Measurements from ENCODE around the gene CTNNA3.

CTNNA3 gene

GRCh38 chr10:67095531-67095930 lies 600.5 kb downstream of the CTNNA3 start:
- no peak for DNase-seq

- no peak for DNase-seq
Measured at GRCh38 chr10:67088036-67088435, 608.0 kb downstream of the CTNNA3 start.

GRCh38 chr10:67087135-67087425 lies 608.9 kb downstream of the CTNNA3 start:
- no peak for DNase-seq

- no peak for DNase-seq
Measured at GRCh38 chr10:67086327-67087134, 609.5 kb downstream of the CTNNA3 start.

- no peak for DNase-seq
Measured at GRCh38 chr10:67079126-67079525, 616.9 kb downstream of the CTNNA3 start.

- no peak for DNase-seq
Measured at GRCh38 chr10:67077376-67077775, 618.6 kb downstream of the CTNNA3 start.

GRCh38 chr10:67076144-67076543 lies 619.9 kb downstream of the CTNNA3 start:
- DNase-seq: no peak

GRCh38 chr10:67075491-67075971 lies 620.5 kb downstream of the CTNNA3 start:
- no peak for DNase-seq

- no peak for DNase-seq
Measured at GRCh38 chr10:67072654-67073053, 623.3 kb downstream of the CTNNA3 start.

- no peak for DNase-seq
Measured at GRCh38 chr10:67050415-67050814, 645.6 kb downstream of the CTNNA3 start.

GRCh38 chr10:67049988-67050387 lies 646.0 kb downstream of the CTNNA3 start:
- DNase-seq: peak; percentile 13

- DNase-seq: no peak
Measured at GRCh38 chr10:67046507-67046906, 649.5 kb downstream of the CTNNA3 start.

- no peak for DNase-seq
Measured at GRCh38 chr10:67045404-67045803, 650.6 kb downstream of the CTNNA3 start.

GRCh38 chr10:67043041-67043440 lies 653.0 kb downstream of the CTNNA3 start:
- DNase-seq: no peak

- no peak for DNase-seq
Measured at GRCh38 chr10:67036808-67037207, 659.2 kb downstream of the CTNNA3 start.

GRCh38 chr10:67033878-67034277 lies 662.1 kb downstream of the CTNNA3 start:
- DNase-seq: no peak

GRCh38 chr10:67022099-67022498 lies 673.9 kb downstream of the CTNNA3 start:
- DNase-seq: no peak

GRCh38 chr10:67017218-67017617 lies 678.8 kb downstream of the CTNNA3 start:
- no peak for DNase-seq

- DNase-seq: no peak
Measured at GRCh38 chr10:67015225-67015624, 680.8 kb downstream of the CTNNA3 start.

- no peak for DNase-seq
Measured at GRCh38 chr10:67011981-67012380, 684.0 kb downstream of the CTNNA3 start.

- no peak for DNase-seq
Measured at GRCh38 chr10:67011480-67011879, 684.5 kb downstream of the CTNNA3 start.

- DNase-seq: no peak
Measured at GRCh38 chr10:67005981-67006380, 690.0 kb downstream of the CTNNA3 start.

GRCh38 chr10:67004690-67005089 lies 691.3 kb downstream of the CTNNA3 start:
- DNase-seq: no peak

GRCh38 chr10:66999762-67000545 lies 696.0 kb downstream of the CTNNA3 start:
- no peak for DNase-seq

All from NCI-H526 treated with DMSO at 0.1 percent for 48 hours (cell line).